OCI-LY7 (cell line): ENCODE measurements around the gene ANKS1B. TPM values are rescaled to one million over a fixed set of nuclear protein-coding genes. Genes with fewer than 3 reads are reported as not detected.

Experiments used
- BruUV-seq: library from RNA; stranded (reverse); fragments of 400-500 nt; replicated peaks from 2 replicates; lab custom pipeline; 2021; lab: Mats Ljungman, UMichigan
- CTCF ChIA-PET: fragments of 300-600 bp; sonication (Branson Sonifier 250); formaldehyde crosslinking; loops from one replicate; lab custom pipeline; 2022; ENCODE audit warnings: antibody characterized with exemption; ENCODE audit not compliant: unreplicated experiment; lab: Charles Lee
- POLR2A ChIA-PET: fragments of 300-600 bp; sonication (Branson Sonifier 250); formaldehyde crosslinking; loops from one replicate; lab custom pipeline; 2022; ENCODE audit warnings: antibody characterized with exemption; lab: Charles Lee
- DNase-seq: peaks from one replicate; pipeline ENCODE4 v3.0.0-alpha.2; 2015; ENCODE audit warnings: low spot score
- H2AFZ ChIP-seq: fragments of 200-600 bp; sonication (generic), shearing (Covaris generic); 2 replicates; pipeline ENCODE4 v1.6.1; 2014; ENCODE audit warnings: mild to moderate bottlenecking, antibody characterized with exemption, low read length, moderate library complexity
- H3K27ac ChIP-seq: fragments of 200-600 bp; sonication (generic); 2 replicates; pipeline ENCODE4 v1.5.1; 2014; ENCODE audit warnings: mixed run types, low read depth, mild to moderate bottlenecking, moderate library complexity, low read length, inconsistent platforms; ENCODE audit not compliant: poor library complexity, severe bottlenecking
- H3K36me3 ChIP-seq: fragments of 200-600 bp; sonication (generic); 2 replicates; pipeline ENCODE4 v1.6.1; 2014; ENCODE audit warnings: mild to moderate bottlenecking, antibody characterized with exemption, low read length, moderate library complexity, mixed read lengths; ENCODE audit not compliant: insufficient read depth
- H3K4me1 ChIP-seq: fragments of 200-600 bp; sonication (generic); 2 replicates; pipeline ENCODE4 v1.5.1; 2014; ENCODE audit warnings: mild to moderate bottlenecking, low read length; ENCODE audit not compliant: insufficient read depth, poor library complexity, severe bottlenecking
- H3K4me2 ChIP-seq: fragments of 200-600 bp; sonication (generic); 2 replicates; pipeline ENCODE4 v1.6.1; 2014; ENCODE audit warnings: mild to moderate bottlenecking, low read length
- H3K4me3 ChIP-seq: fragments of 200-600 bp; sonication (generic); 2 replicates; pipeline ENCODE4 v1.5.1; 2014; ENCODE audit warnings: mild to moderate bottlenecking, low read depth, low read length; ENCODE audit not compliant: poor library complexity, severe bottlenecking
- H3K79me2 ChIP-seq: fragments of 200-600 bp; sonication (generic); 2 replicates; pipeline ENCODE4 v1.6.1; 2016; ENCODE audit warnings: low read depth, mild to moderate bottlenecking, low read length, moderate library complexity, mixed read lengths; ENCODE audit not compliant: insufficient read depth
- H3K9me2 ChIP-seq: fragments of 200-600 bp; sonication (generic); 2 replicates; pipeline ENCODE4 v1.6.1; 2016; ENCODE audit warnings: mild to moderate bottlenecking, low read length, mixed read lengths; ENCODE audit not compliant: insufficient read depth
- H3K9me3 ChIP-seq: fragments of 200-600 bp; sonication (generic); 2 replicates; pipeline ENCODE4 v1.6.1; 2014; ENCODE audit warnings: mild to moderate bottlenecking, mixed run types, low read length, mixed read lengths
- H4K20me1 ChIP-seq: fragments of 200-600 bp; sonication (generic); 2 replicates; pipeline ENCODE4 v1.6.1; 2014; ENCODE audit warnings: mild to moderate bottlenecking, antibody characterized with exemption, low read length, moderate library complexity, mixed read lengths; ENCODE audit not compliant: insufficient read depth
- EZH2phosphoT487 ChIP-seq: fragments of 200-600 bp; sonication (generic); IDR thresholded peaks from 2 replicates; pipeline ENCODE4 v1.6.1; 2018; ENCODE audit warnings: low read depth, borderline replicate concordance, mild to moderate bottlenecking, mixed run types, antibody characterized with exemption, low read length, moderate library complexity, mixed read lengths
- intact Hi-C: fragments of 100-400 bp; cut with micrococcal nuclease; formaldehyde crosslinking; loops from one replicate; pipeline ENCODE4 v1.10.0; 2022; ENCODE audit not compliant: unreplicated experiment
- total RNA-seq, 2 experiments: library from RNA; depleted of rRNA in 1 of 2; stranded (reverse); fragments of >200 nt in 1 of 2; shearing (Covaris generic) in 1 of 2; gene quantifications; 2 replicates each; pipeline ENCODE4 v1.2.3, GENCODE V29; 2014 to 2022
- TF ChIP-seq, protein P1 (sequence below): fragments of 200-600 bp; sonication (generic); conservative IDR thresholded peaks from 2 replicates; pipeline ENCODE4 v1.5.1; 2014; ENCODE audit warnings: mild to moderate bottlenecking, antibody characterized with exemption, low read length, moderate library complexity, mixed read lengths

The ANKS1B gene
- total RNA-seq, 2 experiments from 2014 or later = 2.9 to 6.0 TPM

DNA sequence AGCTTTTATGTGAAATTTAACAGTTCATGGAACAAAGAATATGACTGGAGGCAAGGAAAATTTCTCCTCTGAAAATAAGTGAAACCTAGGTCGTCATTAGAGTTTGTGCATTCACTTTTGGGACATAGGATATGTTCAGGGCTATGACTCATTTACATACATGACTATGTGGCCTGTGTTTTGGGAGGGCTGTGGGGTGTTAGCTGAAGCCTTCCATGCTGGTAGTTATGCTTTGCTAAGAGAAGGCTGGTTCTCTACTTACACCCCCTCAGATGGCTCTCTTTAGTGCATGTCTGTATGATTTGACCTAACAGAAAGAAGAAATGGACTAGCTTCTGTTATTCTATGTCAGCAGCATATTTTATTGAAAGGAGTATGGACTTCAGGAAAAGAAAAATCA is 753.7 kb downstream of the ANKS1B start:
- DNase-seq = no peak
- Histone ChIP-seq H3K9me2 (no peaks in the 10 kb centered on the region), H3K9me3 (peaks cover 6% of the 10 kb centered on the region; the same call in 1 of the 2 replicates), H3K4me2 (no peak overlapping the region), H3K36me3 (no peaks in the 10 kb centered on the region; the same call in 1 of the 2 replicates), H4K20me1 (no peaks in the 10 kb centered on the region), H3K4me3 (no peak overlapping the region), H2AFZ (peak overlapping the region; percentile 53; the same call in 1 of the 2 replicates), H3K4me1 (peaks cover 4% of the 10 kb centered on the region), H3K27ac (no peak overlapping the region), H3K79me2 (no peaks in the 10 kb centered on the region)
- intact Hi-C loops = no loop called here
- POLR2A ChIA-PET = interaction anchor here (0.5 to 1.3 kb wide), 4 partner anchors 10 to 25 kb away, joined by 3 to 4 read pairs (median 4); no protein-coding TSS in a partner anchor
- CTCF ChIA-PET = no interaction called here
- TF ChIP-seq, protein P1, sequence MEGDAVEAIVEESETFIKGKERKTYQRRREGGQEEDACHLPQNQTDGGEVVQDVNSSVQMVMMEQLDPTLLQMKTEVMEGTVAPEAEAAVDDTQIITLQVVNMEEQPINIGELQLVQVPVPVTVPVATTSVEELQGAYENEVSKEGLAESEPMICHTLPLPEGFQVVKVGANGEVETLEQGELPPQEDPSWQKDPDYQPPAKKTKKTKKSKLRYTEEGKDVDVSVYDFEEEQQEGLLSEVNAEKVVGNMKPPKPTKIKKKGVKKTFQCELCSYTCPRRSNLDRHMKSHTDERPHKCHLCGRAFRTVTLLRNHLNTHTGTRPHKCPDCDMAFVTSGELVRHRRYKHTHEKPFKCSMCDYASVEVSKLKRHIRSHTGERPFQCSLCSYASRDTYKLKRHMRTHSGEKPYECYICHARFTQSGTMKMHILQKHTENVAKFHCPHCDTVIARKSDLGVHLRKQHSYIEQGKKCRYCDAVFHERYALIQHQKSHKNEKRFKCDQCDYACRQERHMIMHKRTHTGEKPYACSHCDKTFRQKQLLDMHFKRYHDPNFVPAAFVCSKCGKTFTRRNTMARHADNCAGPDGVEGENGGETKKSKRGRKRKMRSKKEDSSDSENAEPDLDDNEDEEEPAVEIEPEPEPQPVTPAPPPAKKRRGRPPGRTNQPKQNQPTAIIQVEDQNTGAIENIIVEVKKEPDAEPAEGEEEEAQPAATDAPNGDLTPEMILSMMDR = no peak
- TF ChIP-seq EZH2phosphoT487 = no peak
- no TSS peak for BruUV-seq

DNA sequence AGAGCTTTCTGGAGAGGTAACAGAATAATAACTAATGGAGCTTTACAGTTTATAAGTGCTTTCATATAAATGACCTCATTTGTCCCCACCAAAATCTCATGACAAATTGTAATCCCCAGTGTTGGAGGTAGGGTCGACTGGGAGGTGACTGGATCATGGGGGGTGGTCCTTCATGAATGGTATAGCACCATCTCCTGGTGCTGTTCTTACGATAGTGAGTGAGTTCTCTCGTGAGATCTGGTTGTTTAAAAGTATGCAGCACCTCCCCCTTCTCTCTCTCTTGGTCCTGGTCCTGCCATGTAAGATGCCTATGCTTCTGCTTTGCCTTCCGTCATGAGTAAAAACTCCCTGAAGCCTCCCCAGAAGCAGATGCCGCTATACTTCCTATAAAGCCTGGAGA is 760.5 kb downstream of the ANKS1B start:
- Histone ChIP-seq H4K20me1 (no peaks in the 10 kb centered on the region), H3K4me2 (no peak overlapping the region), H3K36me3 (no peaks in the 10 kb centered on the region), H3K4me3 (no peak overlapping the region), H3K79me2 (no peaks in the 10 kb centered on the region), H3K4me1 (no peaks in the 10 kb centered on the region), H3K9me3 (no peaks in the 10 kb centered on the region), H2AFZ (no peak overlapping the region), H3K9me2 (no peaks in the 10 kb centered on the region), H3K27ac (no peak overlapping the region)
- TF ChIP-seq EZH2phosphoT487 = no peak
- TF ChIP-seq, protein P1 = no peak
- no peak for DNase-seq
- intact Hi-C loops = no loop called here
- BruUV-seq = no TSS peak
- ChIA-PET CTCF (no interaction called here), POLR2A (no interaction called here)

DNA sequence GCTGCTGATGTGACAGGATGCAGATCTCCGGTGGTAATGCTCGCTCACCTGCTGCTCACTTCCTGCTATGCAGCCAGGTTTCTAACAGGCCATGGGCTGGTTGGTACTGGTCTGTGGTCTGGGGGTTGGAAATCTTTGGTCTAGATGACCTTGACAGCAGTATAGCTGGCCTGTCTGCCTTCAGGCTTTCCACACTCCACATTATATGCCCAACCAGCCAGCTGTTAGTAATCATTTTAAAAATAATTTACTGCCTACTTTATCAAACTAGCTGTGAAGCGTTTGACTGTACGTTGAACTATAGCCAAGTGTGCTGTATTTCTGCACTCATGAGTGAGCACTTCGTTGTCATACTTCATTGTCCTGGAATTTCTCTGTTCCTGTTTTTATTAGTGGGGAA is 761.2 kb downstream of the ANKS1B start:
- Histone ChIP-seq H3K79me2 (no peaks in the 10 kb centered on the region), H3K9me2 (no peaks in the 10 kb centered on the region), H3K4me1 (no peaks in the 10 kb centered on the region), H2AFZ (no peak overlapping the region), H3K9me3 (no peaks in the 10 kb centered on the region), H3K4me3 (no peak overlapping the region), H3K27ac (no peak overlapping the region), H3K36me3 (no peaks in the 10 kb centered on the region), H3K4me2 (no peak overlapping the region), H4K20me1 (no peaks in the 10 kb centered on the region)
- CTCF ChIA-PET = no interaction called here
- intact Hi-C loops = no loop called here
- TF ChIP-seq EZH2phosphoT487 = no peak
- TF ChIP-seq, protein P1 = no peak
- DNase-seq = peak; percentile 11
- BruUV-seq = no TSS peak
- POLR2A ChIA-PET = no interaction called here
